ENCODE measurements around the gene SLC14A1.

DNA sequence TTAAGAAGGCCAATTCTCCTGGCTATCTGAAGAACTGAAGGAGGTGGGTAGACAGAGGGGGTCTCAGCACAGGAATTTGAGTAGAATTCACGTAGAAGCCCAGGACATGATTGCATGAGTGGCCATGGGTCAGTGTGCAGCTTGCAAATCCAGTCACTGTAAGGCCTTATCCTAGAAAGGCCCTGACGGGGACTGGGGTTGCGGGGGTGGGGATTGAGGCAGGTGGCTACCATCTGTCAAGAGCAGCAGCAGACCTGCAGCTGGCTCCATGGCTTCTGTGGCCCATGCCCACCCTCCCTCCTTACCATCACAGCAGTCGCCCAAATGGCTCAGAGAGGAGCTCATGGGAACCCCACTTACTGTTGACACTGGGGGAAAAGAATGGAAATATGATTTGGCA lies 34.6 kb upstream of the SLC14A1 start:
- TF ChIP-seq CTCF (optimal IDR thresholded peaks at IDR 0.05 in 1 of 3, IDR thresholded peaks at IDR 0.05 in 1 of 3, conservative IDR thresholded peaks at IDR 0.05 in 1 of 3; ENCODE audit: extremely low read depth in 1 of 3, insufficient read depth in 2 of 3, low read length in 3 of 3) (no peak), EZH2 (IDR thresholded peaks at IDR 0.05; ENCODE audit: low read length) (no peak)
